ENCODE results near the gene AFF2. TPM values are rescaled to one million over a fixed set of nuclear protein-coding genes. Genes with fewer than 3 reads are reported as not detected.

The AFF2 gene
- total RNA-seq, 1 donor = 16.2 TPM

DNA sequence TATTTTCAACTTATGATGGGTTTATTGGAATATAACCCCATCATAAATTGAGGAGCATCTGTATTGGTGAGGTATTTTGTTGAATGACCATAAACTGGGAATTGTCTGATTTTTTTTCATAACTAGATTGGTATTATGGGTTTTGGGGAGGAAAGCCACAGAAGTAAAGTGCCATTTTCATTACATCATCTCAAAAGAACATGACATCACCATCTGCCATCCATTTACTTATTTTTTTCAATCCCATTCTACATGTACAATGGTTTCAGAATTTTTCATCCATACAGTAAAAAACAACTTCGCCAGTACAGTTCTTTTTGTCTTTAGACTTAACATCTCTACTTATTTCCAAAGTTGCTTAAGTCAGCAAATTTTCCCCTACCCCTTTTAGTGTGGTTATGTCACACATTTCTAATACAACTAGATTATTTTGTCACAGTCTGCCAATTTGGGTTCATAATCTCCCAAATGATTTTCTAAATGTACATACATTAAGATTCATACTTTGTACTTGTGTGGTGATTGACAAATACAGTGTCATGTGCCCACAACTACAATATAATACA is 545.3 kb downstream of the AFF2 start:
- Histone ChIP-seq H3K4me1 (ENCODE audit: insufficient read depth, low read length) (no peaks in the 10 kb centered on the region), H3K4me3 (ENCODE audit: low read length) (no peak overlapping the region), H3K9me3 (ENCODE audit: low read depth, low read length) (no peaks in the 10 kb centered on the region), H3K27me3 (ENCODE audit: insufficient read depth, low read length) (no peaks in the 10 kb centered on the region)

All from mononuclear cell (primary cell).